Activated T-helper 17 cell treated with anti-CD3 and anti-CD28 coated beads, Interleukin-2, amount 50 U/mL, for 72 hours (primary cell): ENCODE results near the gene GALNT4. TPM values are rescaled to one million over a fixed set of nuclear protein-coding genes. Genes with fewer than 3 reads are reported as not detected.

Source experiments
- ATAC-seq: fragments of 150-1000 bp; cut with Tn5 transposase; replicated peaks from 2 replicates; pipeline ENCODE4 v1.10.0; 2021; ENCODE audit warnings: mild to moderate bottlenecking, moderate library complexity
- H3K27ac Mint-ChIP-seq: one replicate; pipeline ENCODE4 v1.8.0; 2022; ENCODE audit warnings: mixed read lengths
- H3K27me3 Mint-ChIP-seq: one replicate; pipeline ENCODE4 v1.8.0; 2022; ENCODE audit warnings: mixed read lengths
- H3K36me3 Mint-ChIP-seq: one replicate; pipeline ENCODE4 v1.8.0; 2022; ENCODE audit warnings: low read depth, mild to moderate bottlenecking, mixed read lengths
- H3K4me1 Mint-ChIP-seq: one replicate; pipeline ENCODE4 v1.8.0; 2022; ENCODE audit warnings: mixed read lengths
- H3K4me3 Mint-ChIP-seq: one replicate; pipeline ENCODE4 v1.8.0; 2022; ENCODE audit warnings: mild to moderate bottlenecking, mixed read lengths
- H3K9me3 Mint-ChIP-seq: one replicate; pipeline ENCODE4 v1.8.0; 2022; ENCODE audit warnings: mixed read lengths
- total RNA-seq, 2 donors: library from RNA; stranded (reverse); gene quantifications; one replicate each; pipeline ENCODE4 v1.2.3, GENCODE V29; 2022

GALNT4 gene
- total RNA-seq, 2 donors from 2014 or later, result 15.1 to 16.7 TPM

- H3K36me3 Mint-ChIP-seq, result no peaks in the 10 kb centered on the region
- peaks cover 10% of the 10 kb centered on the region for H3K4me1 Mint-ChIP-seq
- no peak for ATAC-seq
- no peak overlapping the region for H3K4me3 Mint-ChIP-seq
- H3K27me3 Mint-ChIP-seq, result no peaks in the 10 kb centered on the region
- no peaks in the 10 kb centered on the region for H3K9me3 Mint-ChIP-seq
- no peak overlapping the region for H3K27ac Mint-ChIP-seq
These were observed 19.4 kb upstream of the GALNT4 start for GRCh38 chr12:89544022-89544421.

GRCh38 chr12:89542912-89543592 lies 18.5 kb upstream of the GALNT4 start:
- ATAC-seq, result peak; percentile 86

GRCh38 chr12:89542236-89542635 lies 17.6 kb upstream of the GALNT4 start:
- peaks cover 10% of the 10 kb centered on the region for H3K4me1 Mint-ChIP-seq
- no peak overlapping the region for H3K4me3 Mint-ChIP-seq
- H3K9me3 Mint-ChIP-seq, result no peaks in the 10 kb centered on the region
- peak overlapping the region; percentile 29 for H3K27ac Mint-ChIP-seq
- H3K36me3 Mint-ChIP-seq, result no peaks in the 10 kb centered on the region
- ATAC-seq, result no peak
- H3K27me3 Mint-ChIP-seq, result no peaks in the 10 kb centered on the region

More at GRCh38 chr12:89542912-89543592, 18.5 kb upstream of the GALNT4 start:
- no peaks in the 10 kb centered on the region for H3K36me3 Mint-ChIP-seq
- H3K4me3 Mint-ChIP-seq, result no peak overlapping the region
- H3K27ac Mint-ChIP-seq, result peak overlapping the region; percentile 29
- no peaks in the 10 kb centered on the region for H3K9me3 Mint-ChIP-seq
- H3K4me1 Mint-ChIP-seq, result peaks cover 10% of the 10 kb centered on the region
- H3K27me3 Mint-ChIP-seq, result no peaks in the 10 kb centered on the region

- H3K36me3 Mint-ChIP-seq, result no peaks in the 10 kb centered on the region
- no peak overlapping the region for H3K27ac Mint-ChIP-seq
- ATAC-seq, result no peak
- no peaks in the 10 kb centered on the region for H3K27me3 Mint-ChIP-seq
- no peak overlapping the region for H3K4me3 Mint-ChIP-seq
- H3K9me3 Mint-ChIP-seq, result no peaks in the 10 kb centered on the region
- H3K4me1 Mint-ChIP-seq, result peaks cover 10% of the 10 kb centered on the region
These were observed 16.0 kb upstream of the GALNT4 start for GRCh38 chr12:89540586-89540985.

GRCh38 chr12:89539426-89540223 lies 15.0 kb upstream of the GALNT4 start:
- no peaks in the 10 kb centered on the region for H3K36me3 Mint-ChIP-seq
- no peaks in the 10 kb centered on the region for H3K9me3 Mint-ChIP-seq
- H3K27me3 Mint-ChIP-seq, result no peaks in the 10 kb centered on the region
- ATAC-seq, result no peak
- peaks cover 10% of the 10 kb centered on the region for H3K4me1 Mint-ChIP-seq
- no peak overlapping the region for H3K4me3 Mint-ChIP-seq
- no peak overlapping the region for H3K27ac Mint-ChIP-seq

GRCh38 chr12:89538897-89539296 lies 14.3 kb upstream of the GALNT4 start:
- H3K4me1 Mint-ChIP-seq, result peaks cover 10% of the 10 kb centered on the region
- H3K9me3 Mint-ChIP-seq, result no peaks in the 10 kb centered on the region
- H3K36me3 Mint-ChIP-seq, result no peaks in the 10 kb centered on the region
- H3K4me3 Mint-ChIP-seq, result no peak overlapping the region
- no peak overlapping the region for H3K27ac Mint-ChIP-seq
- ATAC-seq, result no peak
- H3K27me3 Mint-ChIP-seq, result no peaks in the 10 kb centered on the region

- Mint-ChIP-seq H3K4me3 (no peak overlapping the region), H3K36me3 (no peaks in the 10 kb centered on the region), H3K9me3 (no peaks in the 10 kb centered on the region), H3K27ac (no peak overlapping the region), H3K27me3 (no peaks in the 10 kb centered on the region), H3K4me1 (peaks cover 4% of the 10 kb centered on the region)
- ATAC-seq, result no peak
These were observed 12.8 kb upstream of the GALNT4 start for GRCh38 chr12:89537389-89537788.

- Mint-ChIP-seq H3K4me1 (peaks cover 13% of the 10 kb centered on the region), H3K36me3 (peaks cover 2% of the 10 kb centered on the region), H3K4me3 (peak overlapping the region; percentile 24), H3K9me3 (no peaks in the 10 kb centered on the region), H3K27me3 (no peaks in the 10 kb centered on the region), H3K27ac (peak overlapping the region; percentile 74)
- ATAC-seq, result no peak
These were observed 5.1 kb upstream of the GALNT4 start for GRCh38 chr12:89529738-89530137.

- ATAC-seq, result no peak
- Mint-ChIP-seq H3K4me3 (no peak overlapping the region), H3K4me1 (peaks cover 19% of the 10 kb centered on the region), H3K9me3 (no peaks in the 10 kb centered on the region), H3K27ac (no peak overlapping the region), H3K36me3 (peaks cover 15% of the 10 kb centered on the region), H3K27me3 (no peaks in the 10 kb centered on the region)
These were observed 3.8 kb upstream of the GALNT4 start for GRCh38 chr12:89528434-89528833.

- Mint-ChIP-seq H3K4me1 (peaks cover 36% of the 10 kb centered on the region), H3K4me3 (peak within 1 kb of the TSS; percentile 85), H3K27me3 (no peaks in the 10 kb centered on the region), H3K9me3 (no peaks in the 10 kb centered on the region), H3K36me3 (peaks cover 38% of the 10 kb centered on the region), H3K27ac (peak within 1 kb of the TSS; percentile 83)
- ATAC-seq, result peak; percentile 67
These were observed 1.5 kb upstream of the GALNT4 start, which contains the start of gene POC1B for GRCh38 chr12:89525824-89526770. Gene POC1B, minus strand, starts transcription at chr12:89526047. Its CDS starts 152 bp downstream, at chr12:89525895.

GRCh38 chr12:89525305-89525823 lies 768 bp upstream of the GALNT4 start:
- H3K4me3 Mint-ChIP-seq, result peak overlapping the region; percentile 85
- peaks cover 46% of the 10 kb centered on the region for H3K36me3 Mint-ChIP-seq
- no peaks in the 10 kb centered on the region for H3K9me3 Mint-ChIP-seq
- peaks cover 37% of the 10 kb centered on the region for H3K4me1 Mint-ChIP-seq
- peak; percentile 41 for ATAC-seq
- H3K27ac Mint-ChIP-seq, result peak overlapping the region; percentile 83
- no peaks in the 10 kb centered on the region for H3K27me3 Mint-ChIP-seq

- H3K27ac Mint-ChIP-seq, result peak overlapping the region; percentile 83
- no peaks in the 10 kb centered on the region for H3K9me3 Mint-ChIP-seq
- ATAC-seq, result no peak
- peak overlapping the region; percentile 85 for H3K4me3 Mint-ChIP-seq
- no peaks in the 10 kb centered on the region for H3K27me3 Mint-ChIP-seq
- H3K4me1 Mint-ChIP-seq, result peaks cover 29% of the 10 kb centered on the region
- peaks cover 54% of the 10 kb centered on the region for H3K36me3 Mint-ChIP-seq
These were observed 604 bp downstream of the GALNT4 start for GRCh38 chr12:89523843-89524540.

GRCh38 chr12:89523393-89523792 lies 1.2 kb downstream of the GALNT4 start:
- H3K27me3 Mint-ChIP-seq, result no peaks in the 10 kb centered on the region
- H3K4me3 Mint-ChIP-seq, result peak overlapping the region; percentile 85
- H3K27ac Mint-ChIP-seq, result peak overlapping the region; percentile 83
- H3K4me1 Mint-ChIP-seq, result peaks cover 34% of the 10 kb centered on the region
- no peaks in the 10 kb centered on the region for H3K9me3 Mint-ChIP-seq
- ATAC-seq, result no peak
- peaks cover 60% of the 10 kb centered on the region for H3K36me3 Mint-ChIP-seq
